SK-N-SH treated with all-trans-retinoic acid at 6 μM for 48 hours (cell line): ENCODE results near the gene CD300LF.

ENCODE experiments used
- ATAC-seq: fragments of 200-7000 bp; cut with Tn5 transposase; 3 replicates; pipeline ENCODE4 v1.9.1; 2020; ENCODE audit warnings: mild to moderate bottlenecking, moderate library complexity
- ARNTL ChIP-seq: fragments of 450-650 bp; formaldehyde crosslinking; IDR thresholded peaks from 2 replicates; pipeline ENCODE4 v1.5.0; 2020; ENCODE audit warnings: low read depth, mild to moderate bottlenecking, moderate library complexity, borderline replicate concordance
- BACH2 ChIP-seq: fragments of 250-450 bp; sonication (Bioruptor Pico); IDR thresholded peaks from 2 replicates; pipeline ENCODE4 v1.9.0; 2021; ENCODE audit warnings: mild to moderate bottlenecking, borderline replicate concordance
- CREB5 ChIP-seq: fragments of 250-450 bp; sonication (Bioruptor Pico); IDR thresholded peaks from 2 replicates; pipeline ENCODE4 v1.5.1; 2020; ENCODE audit warnings: low read depth, mild to moderate bottlenecking, moderate library complexity
- ESRRG ChIP-seq: fragments of 250-450 bp; sonication (Bioruptor Pico); IDR thresholded peaks from 2 replicates; pipeline ENCODE4 v1.6.1; 2021; ENCODE audit warnings: mild to moderate bottlenecking
- GLIS3 ChIP-seq: fragments of 250-450 bp; sonication (Bioruptor Pico); IDR thresholded peaks from 2 replicates; pipeline ENCODE4 v1.5.0; 2020; ENCODE audit warnings: mild to moderate bottlenecking, moderate library complexity
- ISL1 ChIP-seq: fragments of 250-450 bp; sonication (Bioruptor Pico); IDR thresholded peaks from 2 replicates; pipeline ENCODE4 v2.1.2; 2022; ENCODE audit warnings: mild to moderate bottlenecking, moderate library complexity
- OSR1 ChIP-seq: fragments of 250-450 bp; sonication (Bioruptor Pico); IDR thresholded peaks from 2 replicates; pipeline ENCODE4 v1.8.0; 2022; ENCODE audit warnings: moderate library complexity, mild to moderate bottlenecking, inconsistent platforms
- PATZ1 ChIP-seq: fragments of 250-450 bp; sonication (Bioruptor Pico); IDR thresholded peaks from 2 replicates; pipeline ENCODE4 v1.8.0; 2020; ENCODE audit warnings: mild to moderate bottlenecking, moderate library complexity, borderline replicate concordance
- PPARA ChIP-seq: fragments of 250-450 bp; sonication (Bioruptor Pico); IDR thresholded peaks from 2 replicates; pipeline ENCODE4 v1.5.0; 2020; ENCODE audit warnings: mild to moderate bottlenecking, borderline replicate concordance
- RARB ChIP-seq: fragments of 250-450 bp; sonication (Bioruptor Pico); IDR thresholded peaks from 2 replicates; pipeline ENCODE4 v1.8.0; 2021; ENCODE audit warnings: mild to moderate bottlenecking, moderate library complexity
- SNAI2 ChIP-seq: fragments of 250-450 bp; sonication (Bioruptor Pico); IDR thresholded peaks from 2 replicates; pipeline ENCODE4 v1.5.0; 2020; ENCODE audit warnings: mild to moderate bottlenecking, moderate library complexity
- TCF4 ChIP-seq: fragments of 250-450 bp; sonication (Bioruptor Pico); IDR thresholded peaks from 2 replicates; pipeline ENCODE4 v1.8.0; 2021; ENCODE audit warnings: mild to moderate bottlenecking, moderate library complexity, borderline replicate concordance
- TOX ChIP-seq: fragments of 250-450 bp; sonication (Bioruptor Pico); IDR thresholded peaks from 2 replicates; pipeline ENCODE4 v1.8.0; 2021; ENCODE audit warnings: mild to moderate bottlenecking, moderate library complexity, borderline replicate concordance
- TSHZ2 ChIP-seq: fragments of 250-450 bp; sonication (Bioruptor Pico); IDR thresholded peaks from 2 replicates; pipeline ENCODE4 v1.5.0; 2020; ENCODE audit warnings: mild to moderate bottlenecking, moderate library complexity
- ZC3H10 ChIP-seq: fragments of 250-450 bp; sonication (Bioruptor Pico); IDR thresholded peaks from 2 replicates; pipeline ENCODE4 v1.5.1; 2021; ENCODE audit warnings: mild to moderate bottlenecking, moderate library complexity
- ZFP3 ChIP-seq: fragments of 250-450 bp; sonication (Bioruptor Pico); IDR thresholded peaks from 2 replicates; pipeline ENCODE4 v1.5.0; 2020; ENCODE audit warnings: mild to moderate bottlenecking, moderate library complexity
- ZFP30 ChIP-seq: fragments of 450-650 bp; formaldehyde crosslinking; IDR thresholded peaks from 2 replicates; pipeline ENCODE4 v1.5.0; 2022; ENCODE audit warnings: mild to moderate bottlenecking, moderate library complexity
- ZNF565 ChIP-seq: fragments of 450-650 bp; formaldehyde crosslinking; conservative IDR thresholded peaks from 2 replicates; pipeline ENCODE4 v1.5.0; 2020; ENCODE audit warnings: low read depth, mild to moderate bottlenecking, moderate library complexity
- ZNF70 ChIP-seq: fragments of 450-650 bp; formaldehyde crosslinking; IDR thresholded peaks from 2 replicates; pipeline ENCODE4 v1.5.0; 2020; ENCODE audit warnings: mild to moderate bottlenecking, moderate library complexity
- ZNF8 ChIP-seq: fragments of 450-650 bp; formaldehyde crosslinking; IDR thresholded peaks from 2 replicates; pipeline ENCODE4 v1.5.0; 2020; ENCODE audit warnings: mild to moderate bottlenecking, moderate library complexity
- TF ChIP-seq, protein P1 (sequence below): fragments of 250-450 bp; sonication (Bioruptor Pico); IDR thresholded peaks from 2 replicates; pipeline ENCODE4 v1.5.1; 2021; ENCODE audit warnings: mild to moderate bottlenecking, moderate library complexity

CD300LF gene

DNA sequence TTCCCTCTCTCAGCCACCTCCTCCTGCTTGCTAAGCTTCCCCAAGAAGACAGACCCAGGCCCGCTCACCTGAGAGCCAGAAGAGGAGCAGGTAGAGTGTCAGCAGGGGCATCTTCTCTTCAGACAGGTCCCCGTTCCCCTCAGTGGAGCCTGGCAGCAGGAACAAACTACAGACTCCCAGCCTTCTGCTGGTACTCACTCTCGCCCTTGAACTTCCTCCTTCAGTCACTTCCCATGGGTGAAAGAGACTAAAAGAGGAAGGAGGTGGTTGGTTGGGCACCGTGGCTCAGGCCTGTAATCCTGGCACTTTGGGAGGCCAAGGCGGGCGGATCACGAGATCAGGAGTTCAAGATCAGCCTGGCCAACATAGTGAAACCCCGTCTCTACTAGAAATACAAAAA lies at the start of gene CD300LF:
Gene CD300LF, minus strand, starts transcription at position 168 of the 400 bp plus-strand sequence. Its CDS starts 57 bp downstream, at position 111.
- TF ChIP-seq SNAI2 (CRISPR knock-in tag): no peak
- no peak for TF ChIP-seq PATZ1 (CRISPR knock-in tag)
- TF ChIP-seq ISL1 (CRISPR knock-in tag): no peak
- TF ChIP-seq TSHZ2: no peak
- TF ChIP-seq ZFP30 (CRISPR knock-in tag): no peak
- no peak for TF ChIP-seq ZC3H10 (CRISPR knock-in tag)
- TF ChIP-seq CREB5: no peak
- no peak for TF ChIP-seq TCF4 (CRISPR knock-in tag)
- no peak for TF ChIP-seq ARNTL (CRISPR knock-in tag)
- TF ChIP-seq ZNF8 (CRISPR knock-in tag): no peak
- TF ChIP-seq, protein P1, sequence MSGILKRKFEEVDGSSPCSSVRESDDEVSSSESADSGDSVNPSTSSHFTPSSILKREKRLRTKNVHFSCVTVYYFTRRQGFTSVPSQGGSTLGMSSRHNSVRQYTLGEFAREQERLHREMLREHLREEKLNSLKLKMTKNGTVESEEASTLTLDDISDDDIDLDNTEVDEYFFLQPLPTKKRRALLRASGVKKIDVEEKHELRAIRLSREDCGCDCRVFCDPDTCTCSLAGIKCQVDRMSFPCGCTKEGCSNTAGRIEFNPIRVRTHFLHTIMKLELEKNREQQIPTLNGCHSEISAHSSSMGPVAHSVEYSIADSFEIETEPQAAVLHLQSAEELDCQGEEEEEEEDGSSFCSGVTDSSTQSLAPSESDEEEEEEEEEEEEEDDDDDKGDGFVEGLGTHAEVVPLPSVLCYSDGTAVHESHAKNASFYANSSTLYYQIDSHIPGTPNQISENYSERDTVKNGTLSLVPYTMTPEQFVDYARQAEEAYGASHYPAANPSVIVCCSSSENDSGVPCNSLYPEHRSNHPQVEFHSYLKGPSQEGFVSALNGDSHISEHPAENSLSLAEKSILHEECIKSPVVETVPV (CRISPR knock-in tag): no peak
- no peak for TF ChIP-seq GLIS3 (CRISPR knock-in tag)
- no peak for TF ChIP-seq ZFP3 (CRISPR knock-in tag)
- no peak for ATAC-seq

- no peak for ATAC-seq
- no peak for TF ChIP-seq ZNF70 (CRISPR knock-in tag)
- no peak for TF ChIP-seq TOX (CRISPR knock-in tag)
- no peak for TF ChIP-seq ESRRG (CRISPR knock-in tag)
- no peak for TF ChIP-seq PPARA (CRISPR knock-in tag)
- no peak for TF ChIP-seq ZNF565 (CRISPR knock-in tag)
- TF ChIP-seq ARNTL (CRISPR knock-in tag): no peak
- TF ChIP-seq ZFP30 (CRISPR knock-in tag): no peak
- TF ChIP-seq ZFP3 (CRISPR knock-in tag): no peak
- no peak for TF ChIP-seq TSHZ2
- no peak for TF ChIP-seq ZNF8 (CRISPR knock-in tag)
- no peak for TF ChIP-seq BACH2
- no peak for TF ChIP-seq OSR1
Measured at GRCh38 chr17:74761931-74762330, 49.2 kb upstream of the CD300LF start.

DNA sequence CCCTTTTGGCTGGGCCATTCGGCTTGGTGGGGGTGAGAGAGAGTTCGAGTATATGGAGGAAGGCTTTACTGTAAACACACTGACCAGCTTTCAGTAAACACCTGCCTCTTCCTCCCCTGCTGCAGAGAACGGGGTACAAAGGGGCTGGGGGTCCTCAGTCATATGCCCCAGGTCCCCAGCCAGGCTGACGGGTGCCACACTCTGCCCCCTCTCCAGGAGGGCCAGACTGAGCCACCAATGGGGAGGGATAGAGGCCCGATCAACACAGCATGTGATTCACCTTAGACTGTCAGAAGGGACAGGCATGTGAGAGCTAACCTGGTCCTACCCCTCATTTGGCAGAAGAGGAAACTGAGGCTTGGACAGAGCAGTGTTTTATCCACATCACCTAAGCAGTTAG lies 48.7 kb upstream of the CD300LF start:
- TF ChIP-seq SNAI2 (CRISPR knock-in tag) (no peak), ZFP3 (CRISPR knock-in tag) (no peak), TOX (CRISPR knock-in tag) (no peak), ZNF8 (CRISPR knock-in tag) (no peak), CREB5 (no peak), RARB (no peak)
- ATAC-seq: no peak
